EH (cell line): ENCODE measurements around the gene OSTN.

Source experiments
- DNase-seq: peaks from one replicate; pipeline ENCODE4 v3.0.0-alpha.2; 2015; ENCODE audit warnings: low read depth

The OSTN gene

GRCh38 chr3:191314109-191314728 is 115.2 kb downstream of the OSTN start:
- DNase-seq: no peak
